Measurements from ENCODE around the gene SEPTIN1. TPM values are rescaled to one million over a fixed set of nuclear protein-coding genes. Genes with fewer than 3 reads are reported as not detected.

The SEPTIN1 gene
- total and polyA plus RNA-seq, 2 of the 13 experiments (the other 11 are each of a cell fraction or from before 2014, with no cell fraction given): 0.18 to 0.67 TPM

DNA sequence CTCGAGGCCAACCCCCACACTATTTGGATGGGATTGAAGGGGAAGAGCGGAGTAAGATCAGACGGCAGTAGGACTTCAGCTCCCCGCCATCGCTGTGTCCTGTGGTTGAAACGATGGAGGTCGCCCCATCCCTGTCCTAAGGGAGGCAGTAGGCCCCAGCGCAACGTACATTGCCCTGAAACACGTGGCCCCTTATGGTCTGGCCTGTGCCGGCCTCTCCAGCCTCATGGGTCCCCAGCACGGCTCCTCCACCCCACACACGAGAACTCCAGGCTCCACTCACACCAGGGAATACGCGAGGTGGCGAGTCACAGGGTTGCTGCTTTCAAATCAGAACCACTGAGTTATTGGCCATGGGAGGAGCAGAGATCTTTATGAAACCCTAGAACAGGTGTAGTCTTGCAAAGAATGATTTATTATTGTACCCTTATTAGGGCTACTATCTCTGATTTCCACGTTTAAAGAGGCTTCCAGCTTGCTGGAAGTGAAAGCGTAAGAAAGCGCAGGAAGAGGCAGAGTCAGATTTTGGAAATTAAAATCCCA lies 48.1 kb upstream of the SEPTIN1 start (continued):
- TF ChIP-seq, protein P1, sequence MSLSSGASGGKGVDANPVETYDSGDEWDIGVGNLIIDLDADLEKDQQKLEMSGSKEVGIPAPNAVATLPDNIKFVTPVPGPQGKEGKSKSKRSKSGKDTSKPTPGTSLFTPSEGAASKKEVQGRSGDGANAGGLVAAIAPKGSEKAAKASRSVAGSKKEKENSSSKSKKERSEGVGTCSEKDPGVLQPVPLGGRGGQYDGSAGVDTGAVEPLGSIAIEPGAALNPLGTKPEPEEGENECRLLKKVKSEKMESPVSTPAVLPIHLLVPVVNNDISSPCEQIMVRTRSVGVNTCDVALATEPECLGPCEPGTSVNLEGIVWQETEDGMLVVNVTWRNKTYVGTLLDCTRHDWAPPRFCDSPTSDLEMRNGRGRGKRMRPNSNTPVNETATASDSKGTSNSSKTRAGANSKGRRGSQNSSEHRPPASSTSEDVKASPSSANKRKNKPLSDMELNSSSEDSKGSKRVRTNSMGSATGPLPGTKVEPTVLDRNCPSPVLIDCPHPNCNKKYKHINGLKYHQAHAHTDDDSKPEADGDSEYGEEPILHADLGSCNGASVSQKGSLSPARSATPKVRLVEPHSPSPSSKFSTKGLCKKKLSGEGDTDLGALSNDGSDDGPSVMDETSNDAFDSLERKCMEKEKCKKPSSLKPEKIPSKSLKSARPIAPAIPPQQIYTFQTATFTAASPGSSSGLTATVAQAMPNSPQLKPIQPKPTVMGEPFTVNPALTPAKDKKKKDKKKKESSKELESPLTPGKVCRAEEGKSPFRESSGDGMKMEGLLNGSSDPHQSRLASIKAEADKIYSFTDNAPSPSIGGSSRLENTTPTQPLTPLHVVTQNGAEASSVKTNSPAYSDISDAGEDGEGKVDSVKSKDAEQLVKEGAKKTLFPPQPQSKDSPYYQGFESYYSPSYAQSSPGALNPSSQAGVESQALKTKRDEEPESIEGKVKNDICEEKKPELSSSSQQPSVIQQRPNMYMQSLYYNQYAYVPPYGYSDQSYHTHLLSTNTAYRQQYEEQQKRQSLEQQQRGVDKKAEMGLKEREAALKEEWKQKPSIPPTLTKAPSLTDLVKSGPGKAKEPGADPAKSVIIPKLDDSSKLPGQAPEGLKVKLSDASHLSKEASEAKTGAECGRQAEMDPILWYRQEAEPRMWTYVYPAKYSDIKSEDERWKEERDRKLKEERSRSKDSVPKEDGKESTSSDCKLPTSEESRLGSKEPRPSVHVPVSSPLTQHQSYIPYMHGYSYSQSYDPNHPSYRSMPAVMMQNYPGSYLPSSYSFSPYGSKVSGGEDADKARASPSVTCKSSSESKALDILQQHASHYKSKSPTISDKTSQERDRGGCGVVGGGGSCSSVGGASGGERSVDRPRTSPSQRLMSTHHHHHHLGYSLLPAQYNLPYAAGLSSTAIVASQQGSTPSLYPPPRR (CRISPR knock-in tag; IDR thresholded peaks at IDR 0.05; ENCODE audit: borderline replicate concordance): peak; percentile 49; the same call in 1 of the 2 replicates
- TF ChIP-seq EED (CRISPR knock-in tag; IDR thresholded peaks at IDR 0.05) (peak; percentile 65; the same call in 1 of the 2 replicates), SPEN (CRISPR knock-in tag; IDR thresholded peaks at IDR 0.05; ENCODE audit: low read depth) (peak; percentile 74), SMARCE1 (IDR thresholded peaks at IDR 0.05; ENCODE audit: borderline replicate concordance) (no peak), FLYWCH1 (CRISPR knock-in tag; IDR thresholded peaks at IDR 0.05) (no peak; the same call in 1 of the 2 replicates), CHD2 (IDR thresholded peaks at IDR 0.05; ENCODE audit: low read depth, low read length) (no peak), SSRP1 (CRISPR knock-in tag; IDR thresholded peaks at IDR 0.05) (0 out of 2 replicates have a peak, but pooled peaks have one; percentile 18), NR3C1 (CRISPR knock-in tag; IDR thresholded peaks at IDR 0.05) (no peak), ZNF263 (CRISPR knock-in tag; IDR thresholded peaks at IDR 0.05) (peak; percentile 77; the same call in 1 of the 2 replicates), BHLHE40 (IDR thresholded peaks at IDR 0.05; ENCODE audit: low read length) (no peak; the same call in 1 of the 2 replicates), ARNT (IDR thresholded peaks at IDR 0.05) (no peak), HNRNPUL1 (IDR thresholded peaks at IDR 0.05; ENCODE audit: low read depth, low read length) (no peak), ZNF879 (CRISPR knock-in tag; IDR thresholded peaks at IDR 0.05) (no peak; the same call in none of the 2 replicates), MAZ (IDR thresholded peaks at IDR 0.05; ENCODE audit: borderline replicate concordance, low read depth, low read length) (no peak), MAZ (CRISPR knock-in tag; IDR thresholded peaks at IDR 0.05; ENCODE audit: low read depth) (no peak; the same call in 1 of the 2 replicates)
- TF ChIP-seq, protein P2, sequence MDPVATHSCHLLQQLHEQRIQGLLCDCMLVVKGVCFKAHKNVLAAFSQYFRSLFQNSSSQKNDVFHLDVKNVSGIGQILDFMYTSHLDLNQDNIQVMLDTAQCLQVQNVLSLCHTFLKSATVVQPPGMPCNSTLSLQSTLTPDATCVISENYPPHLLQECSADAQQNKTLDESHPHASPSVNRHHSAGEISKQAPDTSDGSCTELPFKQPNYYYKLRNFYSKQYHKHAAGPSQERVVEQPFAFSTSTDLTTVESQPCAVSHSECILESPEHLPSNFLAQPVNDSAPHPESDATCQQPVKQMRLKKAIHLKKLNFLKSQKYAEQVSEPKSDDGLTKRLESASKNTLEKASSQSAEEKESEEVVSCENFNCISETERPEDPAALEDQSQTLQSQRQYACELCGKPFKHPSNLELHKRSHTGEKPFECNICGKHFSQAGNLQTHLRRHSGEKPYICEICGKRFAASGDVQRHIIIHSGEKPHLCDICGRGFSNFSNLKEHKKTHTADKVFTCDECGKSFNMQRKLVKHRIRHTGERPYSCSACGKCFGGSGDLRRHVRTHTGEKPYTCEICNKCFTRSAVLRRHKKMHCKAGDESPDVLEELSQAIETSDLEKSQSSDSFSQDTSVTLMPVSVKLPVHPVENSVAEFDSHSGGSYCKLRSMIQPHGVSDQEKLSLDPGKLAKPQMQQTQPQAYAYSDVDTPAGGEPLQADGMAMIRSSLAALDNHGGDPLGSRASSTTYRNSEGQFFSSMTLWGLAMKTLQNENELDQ (CRISPR knock-in tag; IDR thresholded peaks at IDR 0.05; ENCODE audit: borderline replicate concordance): peak; percentile 28; the same call in 1 of the 2 replicates
- TF ChIP-seq, protein P3, sequence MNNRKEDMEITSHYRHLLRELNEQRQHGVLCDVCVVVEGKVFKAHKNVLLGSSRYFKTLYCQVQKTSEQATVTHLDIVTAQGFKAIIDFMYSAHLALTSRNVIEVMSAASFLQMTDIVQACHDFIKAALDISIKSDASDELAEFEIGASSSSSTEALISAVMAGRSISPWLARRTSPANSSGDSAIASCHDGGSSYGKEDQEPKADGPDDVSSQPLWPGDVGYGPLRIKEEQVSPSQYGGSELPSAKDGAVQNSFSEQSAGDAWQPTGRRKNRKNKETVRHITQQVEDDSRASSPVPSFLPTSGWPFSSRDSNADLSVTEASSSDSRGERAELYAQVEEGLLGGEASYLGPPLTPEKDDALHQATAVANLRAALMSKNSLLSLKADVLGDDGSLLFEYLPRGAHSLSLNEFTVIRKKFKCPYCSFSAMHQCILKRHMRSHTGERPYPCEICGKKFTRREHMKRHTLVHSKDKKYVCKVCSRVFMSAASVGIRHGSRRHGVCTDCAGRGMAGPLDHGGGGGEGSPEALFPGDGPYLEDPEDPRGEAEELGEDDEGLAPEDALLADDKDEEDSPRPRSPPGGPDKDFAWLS (CRISPR knock-in tag; IDR thresholded peaks at IDR 0.05; ENCODE audit: borderline replicate concordance): no peak
- TF ChIP-seq, protein P4, sequence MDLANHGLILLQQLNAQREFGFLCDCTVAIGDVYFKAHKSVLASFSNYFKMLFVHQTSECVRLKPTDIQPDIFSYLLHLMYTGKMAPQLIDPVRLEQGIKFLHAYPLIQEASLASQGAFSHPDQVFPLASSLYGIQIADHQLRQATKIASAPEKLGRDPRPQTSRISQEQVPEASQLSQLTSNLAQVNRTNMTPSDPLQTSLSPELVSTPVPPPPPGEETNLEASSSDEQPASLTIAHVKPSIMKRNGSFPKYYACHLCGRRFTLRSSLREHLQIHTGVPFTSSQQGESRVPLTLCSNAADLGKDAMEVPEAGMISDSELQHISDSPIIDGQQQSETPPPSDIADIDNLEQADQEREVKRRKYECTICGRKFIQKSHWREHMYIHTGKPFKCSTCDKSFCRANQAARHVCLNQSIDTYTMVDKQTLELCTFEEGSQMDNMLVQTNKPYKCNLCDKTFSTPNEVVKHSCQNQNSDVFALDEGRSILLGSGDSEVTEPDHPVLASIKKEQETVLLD (CRISPR knock-in tag; IDR thresholded peaks at IDR 0.05; ENCODE audit: low read depth): 0 out of 2 replicates have a peak, but pooled peaks have one; percentile 15
- TF ChIP-seq, protein P5, sequence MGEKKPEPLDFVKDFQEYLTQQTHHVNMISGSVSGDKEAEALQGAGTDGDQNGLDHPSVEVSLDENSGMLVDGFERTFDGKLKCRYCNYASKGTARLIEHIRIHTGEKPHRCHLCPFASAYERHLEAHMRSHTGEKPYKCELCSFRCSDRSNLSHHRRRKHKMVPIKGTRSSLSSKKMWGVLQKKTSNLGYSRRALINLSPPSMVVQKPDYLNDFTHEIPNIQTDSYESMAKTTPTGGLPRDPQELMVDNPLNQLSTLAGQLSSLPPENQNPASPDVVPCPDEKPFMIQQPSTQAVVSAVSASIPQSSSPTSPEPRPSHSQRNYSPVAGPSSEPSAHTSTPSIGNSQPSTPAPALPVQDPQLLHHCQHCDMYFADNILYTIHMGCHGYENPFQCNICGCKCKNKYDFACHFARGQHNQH (CRISPR knock-in tag; IDR thresholded peaks at IDR 0.05): peak; percentile 40; the same call in 1 of the 2 replicates
